Stimulated activated memory B cell treated with anti-CD40 and anti-IgM and Interleukin-4, amounts not matched to agents 10 μg/mL and 1 μg/mL and 100 μg/mL, for 72 hours (primary cell): ENCODE measurements around the gene UNC80.

Experiments used
- ATAC-seq: fragments of 150-1000 bp; cut with Tn5 transposase; 2 replicates; pipeline ENCODE4 v1.10.0; 2021
- H3K27ac Mint-ChIP-seq: one replicate; pipeline ENCODE4 v1.8.0; 2022; ENCODE audit warnings: mild to moderate bottlenecking, mixed read lengths
- H3K27me3 Mint-ChIP-seq: one replicate; pipeline ENCODE4 v1.8.0; 2022; ENCODE audit warnings: mixed read lengths
- H3K36me3 Mint-ChIP-seq: one replicate; pipeline ENCODE4 v1.8.0; 2022; ENCODE audit warnings: mixed read lengths
- H3K4me1 Mint-ChIP-seq: one replicate; pipeline ENCODE4 v1.8.0; 2022; ENCODE audit warnings: mixed read lengths
- H3K4me3 Mint-ChIP-seq: one replicate; pipeline ENCODE4 v1.8.0; 2022; ENCODE audit warnings: mild to moderate bottlenecking, moderate library complexity, mixed read lengths
- H3K9me3 Mint-ChIP-seq: one replicate; pipeline ENCODE4 v1.8.0; 2022; ENCODE audit warnings: mixed read lengths

Gene UNC80

DNA sequence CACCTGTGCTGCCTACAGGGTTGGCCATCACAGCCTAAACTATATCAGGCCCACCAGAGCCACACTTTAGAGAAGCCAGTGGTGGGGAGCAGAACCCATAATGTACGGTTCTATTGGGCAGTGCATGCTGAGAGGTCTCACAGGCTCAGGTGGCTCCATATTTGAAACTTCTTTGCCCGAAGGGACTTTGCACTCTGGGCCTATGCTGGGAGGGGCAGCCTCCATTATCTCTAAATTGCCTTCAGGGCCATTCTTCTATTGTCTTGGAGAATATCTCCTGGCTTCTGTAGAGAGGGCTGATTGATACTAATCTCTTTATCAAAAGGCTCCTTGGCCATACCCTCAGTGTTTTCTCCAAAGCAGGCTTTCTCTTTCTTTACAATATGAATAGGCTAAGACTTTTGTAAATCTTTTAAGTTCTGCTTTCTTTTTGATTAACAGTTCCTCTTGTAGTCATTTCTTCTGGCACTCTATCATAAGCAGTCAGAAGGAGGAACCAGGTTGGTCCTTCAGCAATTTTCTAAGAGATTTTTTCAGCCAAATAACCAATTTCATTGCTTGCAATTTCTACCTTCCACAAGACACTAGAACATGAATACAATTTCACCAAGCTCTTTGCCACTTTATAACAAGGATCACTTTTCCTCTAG lies 275.3 kb downstream of the UNC80 start:
- H3K27ac Mint-ChIP-seq, result no peak overlapping the region
- no peak overlapping the region for H3K4me3 Mint-ChIP-seq
- peaks cover 35% of the 10 kb centered on the region for H3K36me3 Mint-ChIP-seq
- H3K27me3 Mint-ChIP-seq, result no peaks in the 10 kb centered on the region
- ATAC-seq, result no peak
- H3K4me1 Mint-ChIP-seq, result no peaks in the 10 kb centered on the region
- H3K9me3 Mint-ChIP-seq, result peaks cover 4% of the 10 kb centered on the region
